CD4-positive, alpha-beta T cell treated with Interleukin-4 for 1 hour (primary cell): ENCODE data around the gene HSCB.
"Not testable (repeated sequence)": the region's sequence is repeated elsewhere in the genome, so short reads cannot be mapped to it uniquely, and the experiment has no call there.

ENCODE experiments used
- DNase-seq, 2 donors: peaks; one replicate each; pipeline ENCODE4 v3.0.0-alpha.2; 2020 to 2022

HSCB gene

DNA sequence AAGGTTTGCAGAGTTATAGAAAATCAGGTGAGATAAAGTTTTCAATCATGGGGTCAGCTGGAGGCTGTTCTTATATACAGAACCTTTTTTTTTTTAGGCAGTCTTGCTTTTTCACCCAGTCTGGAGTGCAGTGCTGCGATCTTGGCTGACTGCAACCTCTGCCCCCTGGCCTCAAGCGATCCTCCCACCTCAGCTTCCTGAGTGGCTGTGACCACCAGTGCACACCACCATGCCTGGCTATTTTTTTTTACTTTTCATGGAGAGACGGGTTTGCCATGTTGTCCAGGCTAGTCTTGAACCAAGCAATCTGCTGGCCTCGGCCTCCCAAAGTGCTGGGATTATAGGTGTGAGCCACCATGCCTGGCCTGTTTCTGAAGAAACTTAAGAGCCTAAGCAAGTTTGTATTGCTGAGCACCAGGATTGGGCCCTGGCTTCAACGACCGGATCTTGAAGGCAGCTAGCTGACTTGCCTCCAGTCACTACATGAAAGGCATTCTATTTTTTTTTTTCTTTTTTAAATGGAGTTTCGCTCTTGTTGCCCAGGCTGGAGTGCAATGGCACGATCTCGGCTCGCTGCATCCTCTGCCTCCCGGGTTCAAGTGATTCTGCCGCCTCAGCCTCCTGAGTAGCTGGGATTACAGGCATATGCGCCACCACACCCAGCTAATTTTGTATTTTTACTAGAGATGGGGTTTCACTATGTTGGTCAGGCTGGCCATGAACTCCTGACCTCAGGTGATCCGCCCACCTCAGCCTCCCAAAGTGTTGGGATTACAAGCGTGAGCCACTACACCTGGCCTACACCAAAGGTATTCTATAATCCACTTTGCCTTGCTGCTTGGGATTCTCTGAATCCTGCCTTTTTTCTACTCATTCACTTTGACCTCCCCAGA lies 50.9 kb downstream of the HSCB start:
- no peak for DNase-seq

DNA sequence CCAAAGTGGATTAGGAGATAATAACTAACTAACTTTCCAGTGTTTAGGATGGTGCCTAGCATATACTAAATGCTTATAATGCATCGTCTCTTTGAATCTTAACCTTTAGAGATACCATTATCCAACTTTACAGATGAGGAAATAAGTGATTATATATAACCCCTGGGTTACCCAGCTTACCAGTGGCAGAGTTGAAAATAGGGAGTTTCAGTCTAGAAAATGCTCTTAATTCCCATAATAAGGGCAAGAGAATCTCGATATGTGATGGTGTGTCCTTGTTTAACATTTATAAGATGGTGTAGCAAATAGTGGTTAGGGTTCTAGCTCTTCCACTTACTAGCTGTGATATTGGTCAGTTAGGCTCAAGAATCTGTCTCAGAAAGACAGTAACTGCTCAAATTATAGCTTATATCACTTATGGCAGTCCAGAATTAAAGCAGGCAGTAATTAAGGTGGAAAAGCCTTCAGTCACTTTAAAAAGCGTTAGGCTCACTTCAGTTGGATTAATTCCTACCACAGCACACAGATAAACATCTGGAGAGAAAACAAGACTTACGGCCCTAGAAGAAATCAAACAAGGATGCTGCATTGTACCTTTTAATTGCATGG lies 52.2 kb downstream of the HSCB start:
- no peak for DNase-seq

GRCh38 chr22:28795071-28795693 lies 53.3 kb downstream of the HSCB start:
- DNase-seq, result no peak

DNA sequence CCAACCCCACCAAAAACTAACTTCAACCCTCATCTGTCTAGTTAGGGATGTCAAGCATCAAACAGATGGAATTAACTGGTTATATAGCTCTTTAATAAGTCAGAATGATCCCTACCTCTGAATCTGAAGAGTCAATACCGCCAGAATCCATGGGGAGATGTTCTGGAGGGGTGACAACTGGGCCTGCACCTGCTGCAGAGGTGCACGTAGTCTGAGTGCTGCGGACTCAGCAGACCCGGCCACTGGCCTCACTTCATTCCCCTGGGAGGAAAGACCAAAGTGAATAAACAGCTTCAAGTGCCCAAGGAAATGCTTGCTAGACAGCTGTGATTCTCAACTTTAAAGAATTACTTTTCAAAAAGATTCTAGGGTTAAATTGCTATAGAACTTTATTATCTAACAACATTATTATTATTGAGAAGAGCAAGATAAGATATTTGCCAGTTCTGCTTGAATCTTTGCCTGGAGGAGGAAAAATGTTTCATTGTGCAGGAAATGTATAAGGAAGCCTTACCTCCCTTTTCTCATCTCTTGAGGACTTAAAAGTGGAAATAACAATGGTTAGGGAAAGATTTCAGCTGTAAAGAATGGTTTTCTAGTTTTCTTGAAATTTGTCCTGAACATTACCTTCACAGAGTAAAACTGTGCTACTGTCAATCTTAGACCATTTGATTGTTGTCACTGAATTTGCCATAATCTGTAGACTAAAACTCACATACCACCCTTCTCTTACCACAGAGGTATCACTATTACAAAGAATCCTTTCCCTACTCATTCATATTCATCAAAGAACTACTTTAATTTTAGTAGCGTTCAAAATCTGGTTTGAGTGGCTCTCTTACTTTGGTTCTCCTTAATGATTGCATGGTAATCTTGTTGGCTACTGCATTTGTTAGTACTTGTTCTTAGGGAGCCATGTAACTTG lies 54.4 kb downstream of the HSCB start:
- no peak for DNase-seq

- DNase-seq, result peak; percentile 66 to 74
Measured at GRCh38 chr22:28798810-28799605, 57.2 kb downstream of the HSCB start.

DNA sequence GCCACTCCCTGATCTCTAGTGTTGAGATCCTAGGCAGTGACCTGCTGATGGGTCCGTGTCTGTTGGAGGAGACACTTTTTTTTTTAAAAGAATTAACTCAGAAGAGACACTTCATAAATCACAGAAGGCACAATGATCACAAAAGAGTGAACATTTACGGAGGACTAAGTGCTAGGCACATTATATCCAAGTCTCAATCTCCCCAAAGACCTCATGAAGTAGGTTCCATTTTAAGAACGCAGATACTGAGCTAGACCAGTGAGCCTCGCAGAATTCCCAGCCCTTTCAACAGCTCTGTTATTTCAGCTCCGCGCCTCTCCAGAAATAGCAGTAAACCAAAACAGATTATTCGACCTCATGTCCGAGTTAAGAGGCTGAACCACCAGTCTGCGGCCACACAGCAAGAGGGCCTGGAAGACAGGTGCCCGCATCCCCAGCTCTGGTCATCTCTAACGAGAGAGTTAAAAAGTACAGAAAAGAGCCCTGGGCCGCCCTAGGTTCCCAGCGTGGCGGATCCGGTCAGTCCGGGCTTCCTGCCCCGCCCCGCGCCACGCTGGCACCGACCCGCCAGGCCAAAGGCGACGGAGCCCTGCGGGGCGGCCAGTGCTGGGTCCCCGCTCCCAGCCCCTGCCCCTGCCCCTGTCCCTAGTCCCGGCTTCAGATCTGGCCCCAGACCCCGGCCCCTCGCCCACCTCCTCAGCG lies 57.9 kb downstream of the HSCB start:
- no peak for DNase-seq

DNA sequence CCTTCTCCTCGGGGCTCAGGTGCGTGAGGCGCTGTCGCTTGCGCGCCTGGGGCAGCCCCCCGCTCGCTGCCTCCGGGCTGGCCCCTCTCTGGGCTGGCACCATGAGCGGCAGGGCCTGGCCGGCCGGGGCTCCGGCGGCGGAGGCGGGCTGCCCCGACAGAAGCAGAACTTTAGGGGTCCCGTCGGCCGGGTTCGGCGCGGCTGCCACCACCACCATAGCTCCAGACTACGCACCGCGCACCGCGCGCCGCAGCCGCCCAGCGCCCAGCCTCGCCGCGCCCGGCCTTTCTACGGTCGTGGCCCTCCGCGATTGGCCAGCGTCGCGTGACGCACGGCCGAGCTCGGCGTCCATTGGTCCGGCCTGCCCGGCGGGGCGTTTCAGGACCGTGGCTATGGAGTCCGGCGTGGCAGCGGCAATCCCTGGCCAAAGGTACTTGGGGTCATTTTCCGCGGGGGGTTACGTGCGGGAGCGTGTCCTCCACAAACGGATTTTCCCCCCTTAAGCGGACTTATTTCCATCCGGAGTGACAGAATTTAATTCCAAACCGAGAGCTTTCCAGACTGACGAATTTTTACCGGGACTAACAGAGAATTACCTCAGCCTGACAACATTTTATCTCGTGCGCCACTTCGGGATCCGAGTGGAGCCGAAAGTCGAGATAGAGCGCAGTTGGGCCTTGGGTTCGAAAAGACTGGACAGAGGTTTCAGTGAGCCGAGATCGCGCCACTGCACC lies 58.6 kb downstream of the HSCB start, which contains the start of gene XBP1:
TSS of gene XBP1 (minus strand) at position 262 of the 734 bp plus-strand sequence.
- DNase-seq, result peak; percentile 91 to 92

- DNase-seq, result no peak
Measured at GRCh38 chr22:28801845-28802594, 60.2 kb downstream of the HSCB start.

DNA sequence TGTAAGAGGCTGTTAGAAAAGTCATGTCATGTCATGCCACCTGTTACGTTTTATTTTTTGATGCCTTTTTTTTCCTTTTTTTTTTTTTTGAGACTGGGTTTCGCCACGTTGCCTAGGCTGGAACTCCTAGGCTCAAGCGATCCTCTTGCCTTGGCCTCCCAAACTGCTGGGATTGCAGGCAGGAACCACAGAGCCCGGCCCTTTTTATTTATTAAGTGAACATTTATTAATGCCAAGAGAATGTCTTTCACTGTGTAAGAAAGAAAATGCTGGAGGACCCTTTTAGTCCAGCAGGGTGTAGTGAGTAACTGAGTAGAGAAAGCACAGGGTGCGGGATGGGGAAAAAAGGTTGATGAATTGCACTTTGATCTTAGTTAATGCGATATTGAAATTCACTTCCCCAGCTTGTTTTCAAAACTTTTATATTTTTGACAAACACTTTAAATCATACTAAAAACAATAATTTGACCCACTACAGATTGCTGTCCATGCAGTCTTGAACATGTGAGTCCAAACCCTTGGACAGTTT lies 60.8 kb downstream of the HSCB start:
- no peak for DNase-seq

GRCh38 chr22:28805426-28805825 lies 63.6 kb downstream of the HSCB start:
- DNase-seq, result not testable (repeated sequence)
